Transverse colon (tissue), 3 donors: ENCODE measurements around the gene TWIST1.

ENCODE experiments used
- CTCF ChIP-seq, 5 experiments: fragments of 200-600 bp in 3 of 5; fragments of 450-650 bp in 2 of 5; sonication (generic) in 3 of 5; IDR thresholded peaks; 1 replicate in 2 of 5; 2 replicates in 3 of 5; pipeline ENCODE4 v1.5.1; 2016 to 2017; ENCODE audit warnings: antibody characterized with exemption in 5 of 5, inconsistent platforms in 3 of 5, mild to moderate bottlenecking in 2 of 5, moderate library complexity in 1 of 5
- POLR2A ChIP-seq: fragments of 450-650 bp; IDR thresholded peaks from one replicate; pipeline ENCODE4 v1.6.1; 2016; ENCODE audit warnings: antibody characterized with exemption, mild to moderate bottlenecking, moderate library complexity

- TF ChIP-seq POLR2A (no peak), CTCF (IDR thresholded peaks at IDR 0.05) (no peak)
These were observed 28.1 kb upstream of the TWIST1 start for GRCh38 chr7:19145434-19146115.
